ENCODE measurements around the gene RPA1.

DNA sequence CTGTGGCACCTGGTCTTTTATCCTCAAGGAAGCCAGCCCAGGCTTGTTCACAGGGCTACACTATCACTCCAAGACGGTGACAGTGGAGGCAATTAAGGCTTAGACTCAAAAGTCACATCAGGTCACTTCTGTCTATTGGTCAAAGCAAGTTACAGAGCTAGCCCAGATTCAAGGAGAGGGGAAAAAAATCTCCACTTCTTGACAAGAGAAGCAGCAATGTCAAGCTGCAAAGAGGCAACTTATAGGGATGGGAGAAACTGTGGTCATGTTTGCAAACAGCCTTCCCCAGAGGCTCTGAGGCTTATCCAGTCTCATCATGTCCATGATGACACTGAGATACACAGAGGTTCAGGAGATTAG lies 36.4 kb upstream of the RPA1 start:
- TF ChIP-seq CTCF (conservative IDR thresholded peaks at IDR 0.05; ENCODE audit: low read depth, low read length), result no peak
- TF ChIP-seq, protein P1, sequence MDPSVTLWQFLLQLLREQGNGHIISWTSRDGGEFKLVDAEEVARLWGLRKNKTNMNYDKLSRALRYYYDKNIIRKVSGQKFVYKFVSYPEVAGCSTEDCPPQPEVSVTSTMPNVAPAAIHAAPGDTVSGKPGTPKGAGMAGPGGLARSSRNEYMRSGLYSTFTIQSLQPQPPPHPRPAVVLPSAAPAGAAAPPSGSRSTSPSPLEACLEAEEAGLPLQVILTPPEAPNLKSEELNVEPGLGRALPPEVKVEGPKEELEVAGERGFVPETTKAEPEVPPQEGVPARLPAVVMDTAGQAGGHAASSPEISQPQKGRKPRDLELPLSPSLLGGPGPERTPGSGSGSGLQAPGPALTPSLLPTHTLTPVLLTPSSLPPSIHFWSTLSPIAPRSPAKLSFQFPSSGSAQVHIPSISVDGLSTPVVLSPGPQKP (IDR thresholded peaks at IDR 0.05; ENCODE audit: borderline replicate concordance, low read depth, low read length), result no peak
- no peak for TF ChIP-seq POLR2A (IDR thresholded peaks at IDR 0.05; ENCODE audit: low read depth, low read length)
- TF ChIP-seq MXI1 (IDR thresholded peaks at IDR 0.05; ENCODE audit: borderline replicate concordance, low read depth, low read length), result no peak
- no peak for TF ChIP-seq RAD21 (IDR thresholded peaks at IDR 0.05; ENCODE audit: low read length)
- no peak for TF ChIP-seq MAZ (IDR thresholded peaks at IDR 0.05; ENCODE audit: borderline replicate concordance, low read depth, low read length)
- no peak for TF ChIP-seq USF2 (IDR thresholded peaks at IDR 0.05; ENCODE audit: low read depth, low read length)

Data from IMR-90 (cell line).